Choroid plexus epithelial cell (primary cell): ENCODE results near the gene RCL1.
A peak's percentile ranks its signal among the peaks of the same experiment; 100 is the strongest.

Source experiments
- DNase-seq: peaks from one replicate; pipeline ENCODE4 v3.0.0-alpha.2; 2010; ENCODE audit warnings: low read depth
- H3K4me3 ChIP-seq: 2 replicates; pipeline ENCODE4 v1.5.1; 2011; ENCODE audit warnings: low read depth, mild to moderate bottlenecking, control low read depth, low read length, moderate library complexity
- CTCF ChIP-seq: conservative IDR thresholded peaks from 2 replicates; pipeline ENCODE4 v1.5.1; 2011; ENCODE audit warnings: low read depth, mild to moderate bottlenecking, control low read depth, inconsistent platforms, low read length, moderate library complexity

RCL1 gene

DNA sequence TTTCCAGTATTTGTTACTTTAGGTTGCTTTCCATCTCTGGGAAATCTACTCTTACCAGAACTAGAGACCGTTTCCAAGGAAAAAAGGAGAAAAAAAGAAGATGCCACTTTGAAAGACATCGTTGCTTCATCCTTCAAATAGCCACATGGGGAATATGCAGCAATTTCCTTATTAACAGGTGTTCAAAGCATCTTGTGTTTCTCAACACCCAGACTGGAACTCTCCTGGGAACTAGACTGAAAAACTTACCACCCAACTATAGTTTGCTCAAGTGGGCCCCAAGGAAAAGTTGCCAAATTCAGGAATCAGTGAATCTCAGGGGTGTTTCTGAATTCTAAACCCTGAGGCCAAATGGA is 112.4 kb downstream of the RCL1 start:
- no peak overlapping the region for H3K4me3 ChIP-seq
- TF ChIP-seq CTCF, result no peak
- peak; percentile 42 for DNase-seq
